ENCODE measurements around the gene POLD3.

Gene POLD3

GRCh38 chr11:74608431-74608830 is 16.0 kb downstream of the POLD3 start:
- Mint-ChIP-seq H3K36me3 (ENCODE audit: low read depth) (peaks cover 47% of the 10 kb centered on the region), H3K27ac (no peak overlapping the region), H3K27me3 (no peaks in the 10 kb centered on the region), H3K9me3 (no peaks in the 10 kb centered on the region), H3K4me3 (no peak overlapping the region), H3K4me1 (ENCODE audit: low read depth) (no peaks in the 10 kb centered on the region)

- no peaks in the 10 kb centered on the region for H3K9me3 Mint-ChIP-seq
- no peak overlapping the region for H3K4me3 Mint-ChIP-seq
- no peak overlapping the region for H3K27ac Mint-ChIP-seq
- peaks cover 35% of the 10 kb centered on the region for H3K36me3 Mint-ChIP-seq (ENCODE audit: low read depth)
- no peaks in the 10 kb centered on the region for H3K4me1 Mint-ChIP-seq (ENCODE audit: low read depth)
- no peaks in the 10 kb centered on the region for H3K27me3 Mint-ChIP-seq
Observed at GRCh38 chr11:74611369-74611861, 19.0 kb downstream of the POLD3 start.

GRCh38 chr11:74612877-74613276 is 20.5 kb downstream of the POLD3 start:
- Mint-ChIP-seq H3K27me3 (no peaks in the 10 kb centered on the region), H3K4me3 (no peak overlapping the region), H3K27ac (no peak overlapping the region)

GRCh38 chr11:74615311-74615710 is 22.9 kb downstream of the POLD3 start:
- H3K27me3 Mint-ChIP-seq: no peaks in the 10 kb centered on the region
- peaks cover 49% of the 10 kb centered on the region for H3K36me3 Mint-ChIP-seq (ENCODE audit: low read depth)
- H3K9me3 Mint-ChIP-seq: no peaks in the 10 kb centered on the region
- no peak overlapping the region for H3K4me3 Mint-ChIP-seq
- no peaks in the 10 kb centered on the region for H3K4me1 Mint-ChIP-seq (ENCODE audit: low read depth)
- H3K27ac Mint-ChIP-seq: no peak overlapping the region

More at GRCh38 chr11:74612877-74613276, 20.5 kb downstream of the POLD3 start:
- H3K36me3 Mint-ChIP-seq (ENCODE audit: low read depth): peaks cover 44% of the 10 kb centered on the region
- H3K4me1 Mint-ChIP-seq (ENCODE audit: low read depth): no peaks in the 10 kb centered on the region
- H3K9me3 Mint-ChIP-seq: no peaks in the 10 kb centered on the region

- Mint-ChIP-seq H3K4me1 (ENCODE audit: low read depth) (no peaks in the 10 kb centered on the region), H3K9me3 (no peaks in the 10 kb centered on the region), H3K36me3 (ENCODE audit: low read depth) (peaks cover 54% of the 10 kb centered on the region), H3K4me3 (no peak overlapping the region), H3K27me3 (no peaks in the 10 kb centered on the region), H3K27ac (no peak overlapping the region)
Observed at GRCh38 chr11:74615988-74616387, 23.6 kb downstream of the POLD3 start.

- no peaks in the 10 kb centered on the region for H3K27me3 Mint-ChIP-seq
- H3K4me3 Mint-ChIP-seq: no peak overlapping the region
- no peak overlapping the region for H3K27ac Mint-ChIP-seq
- H3K4me1 Mint-ChIP-seq (ENCODE audit: low read depth): no peaks in the 10 kb centered on the region
- H3K9me3 Mint-ChIP-seq: no peaks in the 10 kb centered on the region
- peaks cover 76% of the 10 kb centered on the region for H3K36me3 Mint-ChIP-seq (ENCODE audit: low read depth)
Observed at GRCh38 chr11:74620531-74620930, 28.1 kb downstream of the POLD3 start.

GRCh38 chr11:74626130-74626529 is 33.7 kb downstream of the POLD3 start:
- H3K36me3 Mint-ChIP-seq (ENCODE audit: low read depth): peaks cover 76% of the 10 kb centered on the region

GRCh38 chr11:74626604-74627003 is 34.2 kb downstream of the POLD3 start:
- Mint-ChIP-seq H3K4me3 (no peak overlapping the region), H3K36me3 (ENCODE audit: low read depth) (peaks cover 74% of the 10 kb centered on the region)

More at GRCh38 chr11:74626130-74626529, 33.7 kb downstream of the POLD3 start:
- Mint-ChIP-seq H3K4me1 (ENCODE audit: low read depth) (no peaks in the 10 kb centered on the region), H3K9me3 (no peaks in the 10 kb centered on the region), H3K27ac (no peak overlapping the region), H3K27me3 (no peaks in the 10 kb centered on the region), H3K4me3 (no peak overlapping the region)

GRCh38 chr11:74627381-74627780 is 35.0 kb downstream of the POLD3 start:
- no peak overlapping the region for H3K27ac Mint-ChIP-seq
- no peaks in the 10 kb centered on the region for H3K27me3 Mint-ChIP-seq
- no peaks in the 10 kb centered on the region for H3K4me1 Mint-ChIP-seq (ENCODE audit: low read depth)
- H3K9me3 Mint-ChIP-seq: no peaks in the 10 kb centered on the region
- H3K36me3 Mint-ChIP-seq (ENCODE audit: low read depth): peaks cover 76% of the 10 kb centered on the region
- H3K4me3 Mint-ChIP-seq: no peak overlapping the region

More at GRCh38 chr11:74626604-74627003, 34.2 kb downstream of the POLD3 start:
- Mint-ChIP-seq H3K4me1 (ENCODE audit: low read depth) (no peaks in the 10 kb centered on the region), H3K27ac (no peak overlapping the region), H3K27me3 (no peaks in the 10 kb centered on the region), H3K9me3 (no peaks in the 10 kb centered on the region)

- Mint-ChIP-seq H3K27ac (peak overlapping the region; percentile 17), H3K4me1 (ENCODE audit: low read depth) (no peaks in the 10 kb centered on the region), H3K36me3 (ENCODE audit: low read depth) (peaks cover 88% of the 10 kb centered on the region), H3K9me3 (no peaks in the 10 kb centered on the region), H3K4me3 (no peak overlapping the region), H3K27me3 (no peaks in the 10 kb centered on the region)
Observed at GRCh38 chr11:74630043-74630442, 37.7 kb downstream of the POLD3 start.

- H3K4me3 Mint-ChIP-seq: no peak overlapping the region
- no peaks in the 10 kb centered on the region for H3K27me3 Mint-ChIP-seq
- H3K9me3 Mint-ChIP-seq: no peaks in the 10 kb centered on the region
- peaks cover 15% of the 10 kb centered on the region for H3K4me1 Mint-ChIP-seq (ENCODE audit: low read depth)
- no peak overlapping the region for H3K27ac Mint-ChIP-seq
- H3K36me3 Mint-ChIP-seq (ENCODE audit: low read depth): peaks cover 93% of the 10 kb centered on the region
Observed at GRCh38 chr11:74633406-74634393, 41.3 kb downstream of the POLD3 start.

GRCh38 chr11:74634537-74634936 is 42.2 kb downstream of the POLD3 start:
- H3K36me3 Mint-ChIP-seq (ENCODE audit: low read depth): peaks cover 93% of the 10 kb centered on the region
- H3K27me3 Mint-ChIP-seq: no peaks in the 10 kb centered on the region
- peaks cover 15% of the 10 kb centered on the region for H3K4me1 Mint-ChIP-seq (ENCODE audit: low read depth)
- no peak overlapping the region for H3K4me3 Mint-ChIP-seq
- H3K27ac Mint-ChIP-seq: no peak overlapping the region
- H3K9me3 Mint-ChIP-seq: no peaks in the 10 kb centered on the region

- H3K9me3 Mint-ChIP-seq: no peaks in the 10 kb centered on the region
- H3K27me3 Mint-ChIP-seq: no peaks in the 10 kb centered on the region
- peaks cover 15% of the 10 kb centered on the region for H3K4me1 Mint-ChIP-seq (ENCODE audit: low read depth)
- peak overlapping the region; percentile 51 for H3K27ac Mint-ChIP-seq
- peaks cover 95% of the 10 kb centered on the region for H3K36me3 Mint-ChIP-seq (ENCODE audit: low read depth)
- no peak overlapping the region for H3K4me3 Mint-ChIP-seq
Observed at GRCh38 chr11:74636630-74637184, 44.3 kb downstream of the POLD3 start.

- no peak overlapping the region for H3K4me3 Mint-ChIP-seq
- peaks cover 96% of the 10 kb centered on the region for H3K36me3 Mint-ChIP-seq (ENCODE audit: low read depth)
- no peaks in the 10 kb centered on the region for H3K27me3 Mint-ChIP-seq
- H3K9me3 Mint-ChIP-seq: no peaks in the 10 kb centered on the region
- peaks cover 15% of the 10 kb centered on the region for H3K4me1 Mint-ChIP-seq (ENCODE audit: low read depth)
- no peak overlapping the region for H3K27ac Mint-ChIP-seq
Observed at GRCh38 chr11:74637700-74638099, 45.3 kb downstream of the POLD3 start.

GRCh38 chr11:74638869-74639268 is 46.5 kb downstream of the POLD3 start:
- Mint-ChIP-seq H3K4me3 (no peak overlapping the region), H3K4me1 (ENCODE audit: low read depth) (peaks cover 15% of the 10 kb centered on the region), H3K9me3 (no peaks in the 10 kb centered on the region), H3K36me3 (ENCODE audit: low read depth) (peaks cover 93% of the 10 kb centered on the region), H3K27me3 (no peaks in the 10 kb centered on the region), H3K27ac (no peak overlapping the region)
